ENCODE results near the gene DDX54.

Gene DDX54

GRCh38 chr12:113116875-113117274, 68.4 kb downstream of the DDX54 start:
- no peak for DNase-seq

- DNase-seq = no peak
Observed at GRCh38 chr12:113115455-113116126, 69.7 kb downstream of the DDX54 start.

- no peak for DNase-seq
Observed at GRCh38 chr12:113114447-113115178, 70.7 kb downstream of the DDX54 start.

- DNase-seq = no peak
Observed at GRCh38 chr12:113113397-113113796, 71.9 kb downstream of the DDX54 start.

- DNase-seq = no peak
Observed at GRCh38 chr12:113112043-113112899, 73.0 kb downstream of the DDX54 start.

- DNase-seq = no peak
Observed at GRCh38 chr12:113111247-113111646, 74.0 kb downstream of the DDX54 start.

- no peak for DNase-seq
Observed at GRCh38 chr12:113109872-113110599, 75.2 kb downstream of the DDX54 start.

GRCh38 chr12:113109360-113109759, 75.9 kb downstream of the DDX54 start:
- no peak for DNase-seq

GRCh38 chr12:113108308-113108707, 77.0 kb downstream of the DDX54 start:
- no peak for DNase-seq
